DND-41 (cell line): ENCODE measurements around the gene CYB5R4.

Source experiments
- ATAC-seq: fragments of 200-7000 bp; cut with Tn5 transposase; 3 replicates; pipeline ENCODE4 v1.9.1; 2021; ENCODE audit warnings: low read depth; ENCODE audit not compliant: insufficient read depth
- DNase-seq: peaks from one replicate; pipeline ENCODE4 v3.0.0-alpha.2; 2020
- H2AFZ ChIP-seq: 2 replicates; pipeline ENCODE4 v1.6.0; 2012; ENCODE audit warnings: low read depth, low read length
- H3K27ac ChIP-seq: 2 replicates; pipeline ENCODE4 v1.5.1; 2012; ENCODE audit warnings: low read length, inconsistent platforms
- H3K27me3 ChIP-seq: fragments of 200-600 bp; sonication (generic); 2 replicates; pipeline ENCODE4 v1.6.0; 2012; ENCODE audit warnings: low read length, mild to moderate bottlenecking, inconsistent platforms; ENCODE audit not compliant: insufficient read depth, poor library complexity
- H3K36me3 ChIP-seq: 2 replicates; pipeline ENCODE4 v1.5.1; 2012; ENCODE audit warnings: low read length, inconsistent platforms; ENCODE audit not compliant: insufficient read depth
- H3K4me1 ChIP-seq: 2 replicates; pipeline ENCODE4 v1.5.1; 2012; ENCODE audit warnings: mild to moderate bottlenecking, low read length; ENCODE audit not compliant: insufficient read depth
- H3K4me2 ChIP-seq: 2 replicates; pipeline ENCODE4 v1.6.0; 2012; ENCODE audit warnings: mild to moderate bottlenecking, moderate library complexity, low read length, inconsistent platforms; ENCODE audit not compliant: insufficient read depth
- H3K4me3 ChIP-seq, 2 experiments: fragments of 200-600 bp in 1 of 2; shearing (Covaris generic) in 1 of 2; 2 replicates each; pipeline ENCODE4 v1.5.1; 2012 to 2016; ENCODE audit warnings: inconsistent platforms in 2 of 2, low read length in 2 of 2, mild to moderate bottlenecking in 2 of 2, low read depth in 1 of 2, moderate library complexity in 1 of 2
- H3K79me2 ChIP-seq: 2 replicates; pipeline ENCODE4 v1.6.0; 2012; ENCODE audit warnings: low read length, inconsistent platforms; ENCODE audit not compliant: insufficient read depth
- H3K9ac ChIP-seq: 2 replicates; pipeline ENCODE4 v1.6.0; 2012; ENCODE audit warnings: low read depth, mild to moderate bottlenecking, inconsistent platforms, low read length, moderate library complexity
- H3K9me3 ChIP-seq: 2 replicates; pipeline ENCODE4 v1.5.1; 2012; ENCODE audit warnings: low read length, moderate library complexity, mild to moderate bottlenecking, inconsistent platforms; ENCODE audit not compliant: insufficient read depth, severe bottlenecking
- H4K20me1 ChIP-seq: 2 replicates; pipeline ENCODE4 v1.6.0; 2012; ENCODE audit warnings: low read length; ENCODE audit not compliant: insufficient read depth
- CTCF ChIP-seq: IDR thresholded peaks from 2 replicates; pipeline ENCODE4 v1.5.1; 2012; ENCODE audit warnings: borderline replicate concordance, low read length, moderate library complexity, mild to moderate bottlenecking; ENCODE audit not compliant: poor library complexity, severe bottlenecking; ENCODE audit errors: extremely low read depth
- EZH2 ChIP-seq: IDR thresholded peaks from 3 replicates; pipeline ENCODE4 v1.6.1; 2012; ENCODE audit warnings: borderline replicate concordance, low read depth, mild to moderate bottlenecking, moderate library complexity, low read length, inconsistent platforms; ENCODE audit not compliant: severe bottlenecking

CYB5R4 gene

DNA sequence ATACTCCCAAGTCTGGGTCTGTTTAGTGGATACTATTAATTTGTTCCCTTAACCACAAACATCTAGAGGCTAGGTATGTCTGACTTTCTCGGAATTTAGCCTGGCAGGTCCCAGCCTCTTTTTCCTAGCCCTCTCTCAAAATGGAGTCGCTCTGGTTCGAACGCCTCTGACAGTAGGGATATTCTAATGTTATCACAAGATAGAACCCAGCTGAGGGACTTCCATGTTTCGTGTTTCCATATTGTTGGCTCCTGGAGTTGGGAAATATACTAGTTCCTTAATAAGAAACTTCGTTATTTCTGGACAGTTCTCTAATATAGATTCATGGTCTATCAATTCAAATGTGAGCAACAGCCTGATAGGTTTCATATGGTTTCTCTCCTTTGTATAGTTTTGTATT lies 16.4 kb downstream of the CYB5R4 start:
- Histone ChIP-seq H3K27ac (no peak overlapping the region), H3K4me2 (no peak overlapping the region), H3K9ac (no peak overlapping the region), H3K4me1 (peaks cover 7% of the 10 kb centered on the region), H4K20me1 (peaks cover 11% of the 10 kb centered on the region; the same call in 1 of the 2 replicates), H3K79me2 (peaks cover 20% of the 10 kb centered on the region), H3K9me3 (no peaks in the 10 kb centered on the region), H3K27me3 (no peaks in the 10 kb centered on the region), H2AFZ (no peak overlapping the region), H3K36me3 (no peaks in the 10 kb centered on the region), H3K4me3 (no peak overlapping the region)
- DNase-seq (no peak), ATAC-seq (no peak)
- no peak for TF ChIP-seq CTCF
- no peak for TF ChIP-seq EZH2

DNA sequence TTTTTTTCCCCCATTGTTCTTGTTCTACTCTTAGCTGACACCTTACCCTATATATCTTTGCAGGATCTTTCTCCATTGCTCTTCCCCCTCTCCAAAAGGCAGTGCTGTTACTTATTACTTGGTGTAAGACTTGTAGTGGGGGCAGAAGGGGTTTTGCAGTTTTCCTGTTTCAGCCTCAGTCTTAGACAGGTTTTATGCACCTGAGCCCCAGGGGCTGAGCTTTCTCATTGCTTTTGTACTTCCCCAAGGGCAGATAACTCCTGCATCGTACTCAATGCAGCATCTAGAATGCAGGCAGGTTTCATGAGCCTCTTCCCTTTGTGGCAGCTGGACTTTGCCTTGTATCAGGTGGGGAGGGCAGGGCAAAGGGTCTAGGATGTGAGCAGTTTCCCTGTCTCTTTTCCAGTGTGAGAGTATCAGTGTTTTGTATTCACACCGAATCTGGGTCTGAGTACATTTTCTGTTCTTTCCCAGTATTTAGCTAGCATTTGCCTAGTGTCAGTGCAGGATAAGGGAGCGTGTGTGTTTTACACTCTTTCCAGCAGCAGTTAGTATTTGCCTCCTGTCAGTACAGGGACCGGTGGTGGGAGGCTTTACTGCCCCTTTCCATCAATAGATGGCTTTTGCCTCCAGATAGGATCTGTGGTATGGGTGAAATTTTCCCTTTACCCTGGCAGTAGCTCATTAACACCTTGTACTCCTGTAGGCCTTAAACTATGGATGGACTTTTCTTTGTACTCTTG lies 19.6 kb downstream of the CYB5R4 start:
- H3K79me2 ChIP-seq: peaks cover 20% of the 10 kb centered on the region; the same call in 1 of the 2 replicates
- H3K27ac ChIP-seq: no peak overlapping the region
- DNase-seq (no peak), ATAC-seq (no peak)
- H3K36me3 ChIP-seq: no peaks in the 10 kb centered on the region
- H3K9ac ChIP-seq: no peak overlapping the region
- no peaks in the 10 kb centered on the region for H3K4me1 ChIP-seq
- peaks cover 11% of the 10 kb centered on the region; the same call in 1 of the 2 replicates for H4K20me1 ChIP-seq
- no peaks in the 10 kb centered on the region for H3K27me3 ChIP-seq
- H3K9me3 ChIP-seq: no peaks in the 10 kb centered on the region
- H3K4me2 ChIP-seq: no peak overlapping the region
- no peak for TF ChIP-seq EZH2
- no peak for TF ChIP-seq CTCF
- no peak overlapping the region for H3K4me3 ChIP-seq
- no peak overlapping the region for H2AFZ ChIP-seq

GRCh38 chr6:83879746-83880145 lies 20.3 kb downstream of the CYB5R4 start:
- ATAC-seq (no peak), DNase-seq (no peak)
- no peak overlapping the region for H3K4me3 ChIP-seq
- no peak overlapping the region for H3K4me2 ChIP-seq
- H3K27me3 ChIP-seq: no peaks in the 10 kb centered on the region
- no peaks in the 10 kb centered on the region for H3K36me3 ChIP-seq
- TF ChIP-seq EZH2: no peak
- no peak for TF ChIP-seq CTCF
- no peaks in the 10 kb centered on the region for H3K9me3 ChIP-seq
- H3K27ac ChIP-seq: no peak overlapping the region
- no peak overlapping the region for H2AFZ ChIP-seq
- H3K4me1 ChIP-seq: peaks cover 5% of the 10 kb centered on the region; the same call in 1 of the 2 replicates
- no peak overlapping the region for H3K9ac ChIP-seq
- peaks cover 20% of the 10 kb centered on the region; the same call in 1 of the 2 replicates for H3K79me2 ChIP-seq
- peaks cover 11% of the 10 kb centered on the region; the same call in 1 of the 2 replicates for H4K20me1 ChIP-seq
